GM12878 (cell line): ENCODE data around the gene SHC2. TPM values are rescaled to one million over a fixed set of nuclear protein-coding genes. Genes with fewer than 3 reads are reported as not detected.

Experiments
- ATAC-seq: fragments of 200-7000 bp; cut with Tn5 transposase; 3 replicates; pipeline ENCODE4 v1.9.1; 2020; ENCODE audit warnings: mild to moderate bottlenecking, moderate library complexity
- BruUV-seq: library from RNA; stranded (reverse); fragments of 400-500 nt; replicated peaks from 2 replicates; lab custom pipeline; 2021; lab: Mats Ljungman, UMichigan
- CTCF ChIA-PET: fragments of 300-600 bp; sonication (Branson Sonifier 250); formaldehyde crosslinking; extraction: SDS; loops from one replicate; lab custom pipeline; 2021; ENCODE audit warnings: inconsistent platforms; lab: Yijun Ruan, JAX
- POLR2A ChIA-PET: fragments of 350-600 bp; formaldehyde crosslinking; extraction: SDS; loops from one replicate; lab custom pipeline; 2021; ENCODE audit warnings: inconsistent platforms; lab: Charles Lee
- RAD21 ChIA-PET: fragments of 300-600 bp; sonication (Branson Sonifier 250); formaldehyde crosslinking; loops from one replicate; lab custom pipeline; 2023; ENCODE audit warnings: antibody characterized with exemption; ENCODE audit not compliant: unreplicated experiment; lab: Charles Lee
- SMC1A ChIA-PET: fragments of 300-600 bp; sonication (Branson Sonifier 250); formaldehyde crosslinking; loops from one replicate; lab custom pipeline; 2023; ENCODE audit not compliant: unreplicated experiment, uncharacterized antibody; lab: Charles Lee
- DNase-seq: peaks from one replicate; pipeline ENCODE4 v3.0.0-alpha.2; 2011; ENCODE audit warnings: low read depth, low spot score
- FAIRE-seq: peaks from 3 replicates; lab custom pipeline; 2011; peaks lifted over from hg19 to GRCh38; lab: Jason Lieb, UNC
- H2AFZ ChIP-seq: 2 replicates; pipeline ENCODE4 v1.6.0; 2011; ENCODE audit warnings: low read depth, low read length, control low read depth; ENCODE audit not compliant: control insufficient read depth
- H3K27ac ChIP-seq: 2 replicates; pipeline ENCODE4 v1.5.1; 2011; ENCODE audit warnings: control low read depth; ENCODE audit not compliant: control insufficient read depth, insufficient read depth
- H3K27me3 ChIP-seq, 2 experiments: replicated peaks in 1 of 2; 2 replicates each; pipeline versions ENCODE4 v1.6.0 to v1.6.1; 2011; ENCODE audit warnings: low read length in 1 of 2; ENCODE audit not compliant: control insufficient read depth in 2 of 2, insufficient read depth in 2 of 2
- H3K36me3 ChIP-seq, 2 experiments: 2 replicates each; pipeline ENCODE4 v1.5.1; 2011; ENCODE audit warnings: low read length in 1 of 2; ENCODE audit not compliant: control insufficient read depth in 2 of 2, insufficient read depth in 2 of 2
- H3K4me1 ChIP-seq: 2 replicates; pipeline ENCODE4 v1.6.1; 2011; ENCODE audit warnings: mild to moderate bottlenecking, low read length, moderate library complexity, mixed read lengths; ENCODE audit not compliant: control insufficient read depth, insufficient read depth
- H3K4me2 ChIP-seq: 2 replicates; pipeline ENCODE4 v1.6.0; 2011; ENCODE audit warnings: control low read depth; ENCODE audit not compliant: control insufficient read depth, insufficient read depth
- H3K4me3 ChIP-seq: fragments of 200-600 bp; sonication (generic); 2 replicates; pipeline ENCODE4 v1.5.1; 2016
- H3K79me2 ChIP-seq: 2 replicates; pipeline ENCODE4 v1.6.0; 2011; ENCODE audit warnings: low read length; ENCODE audit not compliant: control insufficient read depth, insufficient read depth
- H3K9ac ChIP-seq: 2 replicates; pipeline ENCODE4 v1.8.0; 2011; ENCODE audit warnings: low read length, control low read depth, mixed read lengths; ENCODE audit not compliant: control insufficient read depth, insufficient read depth
- H3K9me3 ChIP-seq: replicated peaks from 3 replicates; pipeline ENCODE4 v1.5.1; 2011; ENCODE audit warnings: mild to moderate bottlenecking, low read length; ENCODE audit not compliant: control insufficient read depth, insufficient read depth
- H4K20me1 ChIP-seq: 2 replicates; pipeline ENCODE4 v1.6.0; 2011; ENCODE audit not compliant: control insufficient read depth, insufficient read depth
- BCL11A ChIP-seq: IDR thresholded peaks from 2 replicates; pipeline ENCODE4 v1.6.1; 2011; ENCODE audit warnings: low read depth, low read length
- JUNB ChIP-seq: IDR thresholded peaks from 2 replicates; pipeline ENCODE4 v1.6.1; 2016; ENCODE audit warnings: antibody characterized with exemption, mild to moderate bottlenecking
- MXI1 ChIP-seq: fragments of 150-350 bp; IDR thresholded peaks from 2 replicates; pipeline ENCODE4 v1.6.1; 2011; ENCODE audit warnings: low read depth, mild to moderate bottlenecking, inconsistent platforms, low read length, improper control_type of control experiment
- MYB ChIP-seq: fragments of 150-350 bp; IDR thresholded peaks from 2 replicates; pipeline ENCODE4 v1.6.1; 2014; ENCODE audit warnings: mild to moderate bottlenecking, low read depth, low read length, borderline replicate concordance
- MYC ChIP-seq: IDR thresholded peaks from 2 replicates; pipeline ENCODE4 v1.6.1; 2011; ENCODE audit warnings: mild to moderate bottlenecking, low read length, moderate library complexity, inconsistent platforms; ENCODE audit not compliant: insufficient read depth, insufficient replicate concordance, insufficient read length, severe bottlenecking
- POLR2AphosphoS2 ChIP-seq: IDR thresholded peaks from 2 replicates; pipeline ENCODE4 v1.6.1; 2011; ENCODE audit warnings: low read depth, mild to moderate bottlenecking, low read length, improper control_type of control experiment, moderate library complexity
- RB1 ChIP-seq: fragments of 450-650 bp; formaldehyde crosslinking; IDR thresholded peaks from 2 replicates; pipeline ENCODE4 v1.6.1; 2017; ENCODE audit warnings: mild to moderate bottlenecking, borderline replicate concordance
- SMC3 ChIP-seq: IDR thresholded peaks from 2 replicates; pipeline ENCODE4 v1.6.1; 2011; ENCODE audit warnings: low read length, improper control_type of control experiment, borderline replicate concordance
- SREBF1 ChIP-seq: IDR thresholded peaks from 2 replicates; pipeline ENCODE4 v1.6.1; 2012; ENCODE audit warnings: mild to moderate bottlenecking, low read length
- STAT1 ChIP-seq: fragments of 450-650 bp; conservative IDR thresholded peaks from 2 replicates; pipeline ENCODE4 v1.6.1; 2014; ENCODE audit warnings: antibody characterized with exemption, mild to moderate bottlenecking
- STAT3 ChIP-seq: IDR thresholded peaks from 2 replicates; pipeline ENCODE4 v1.6.1; 2011; ENCODE audit warnings: low read depth, low read length, improper control_type of control experiment
- TCF12 ChIP-seq: IDR thresholded peaks from 2 replicates; pipeline ENCODE4 v1.6.1; 2011; ENCODE audit warnings: low read depth, mild to moderate bottlenecking, low read length
- WGBS: methylation state at CpG from one replicate; pipeline ENCODE4 v1.1.6; 2016; ENCODE audit warnings: low lambda C conversion rate; ENCODE audit not compliant: insufficient replicate concordance, insufficient coverage; ENCODE audit errors: missing lambda C conversion rate; 5-methylcytosine and 5-hydroxymethylcytosine counted together
- in situ Hi-C: fragments of 300-500 bp; cut with MboI; formaldehyde crosslinking; loops from 9 replicates; pipeline ENCODE4 v1.14.3; 2018; ENCODE audit warnings: mixed read lengths
- intact Hi-C: fragments of 100-400 bp; cut with micrococcal nuclease; formaldehyde crosslinking; loops from one replicate; pipeline ENCODE4 v1.14.2; 2022; ENCODE audit not compliant: unreplicated experiment
- polyA plus RNA-seq, 11 experiments: library from polyadenylated mRNA; depleted of rRNA in 4 of 11; unstranded in 6 of 11; stranded (reverse) in 5 of 11; fragments of >200 nt; fragmentation: Nextera tagmentation in 4 of 11; fragmentation: Illumina TruSeq in 1 of 11; extraction: Ambion mirVana in 4 of 11; extraction: Trizol in 1 of 11; gene quantifications; 1 replicate in 1 of 11; 2 replicates in 10 of 11; pipeline versions ENCODE4 v1.2.1 to v1.2.3, GENCODE V29; 2011 to 2016; ENCODE audit warnings: inconsistent platforms in 2 of 11, missing spikeins in 2 of 11, low read depth in 1 of 11
- total RNA-seq, 4 experiments: library from RNA; depleted of rRNA in 3 of 4; stranded (reverse); fragments of >200 nt in 3 of 4; fragmentation: Illumina TruSeq in 1 of 4; extraction: Trizol in 1 of 4; gene quantifications; 2 replicates each; pipeline versions ENCODE4 v1.2.1 to v1.2.3, GENCODE V29; 2013 to 2021
- TF ChIP-seq, protein P1 (sequence below): IDR thresholded peaks from 2 replicates; pipeline ENCODE4 v1.6.1; 2012; ENCODE audit warnings: low read depth, low read length, improper control_type of control experiment

The SHC2 gene
- total and polyA plus RNA-seq, 10 of the 15 experiments (the other 5 are each of a cell fraction or from before 2014, with no cell fraction given) = 0.08 TPM; not detected in 9

DNA sequence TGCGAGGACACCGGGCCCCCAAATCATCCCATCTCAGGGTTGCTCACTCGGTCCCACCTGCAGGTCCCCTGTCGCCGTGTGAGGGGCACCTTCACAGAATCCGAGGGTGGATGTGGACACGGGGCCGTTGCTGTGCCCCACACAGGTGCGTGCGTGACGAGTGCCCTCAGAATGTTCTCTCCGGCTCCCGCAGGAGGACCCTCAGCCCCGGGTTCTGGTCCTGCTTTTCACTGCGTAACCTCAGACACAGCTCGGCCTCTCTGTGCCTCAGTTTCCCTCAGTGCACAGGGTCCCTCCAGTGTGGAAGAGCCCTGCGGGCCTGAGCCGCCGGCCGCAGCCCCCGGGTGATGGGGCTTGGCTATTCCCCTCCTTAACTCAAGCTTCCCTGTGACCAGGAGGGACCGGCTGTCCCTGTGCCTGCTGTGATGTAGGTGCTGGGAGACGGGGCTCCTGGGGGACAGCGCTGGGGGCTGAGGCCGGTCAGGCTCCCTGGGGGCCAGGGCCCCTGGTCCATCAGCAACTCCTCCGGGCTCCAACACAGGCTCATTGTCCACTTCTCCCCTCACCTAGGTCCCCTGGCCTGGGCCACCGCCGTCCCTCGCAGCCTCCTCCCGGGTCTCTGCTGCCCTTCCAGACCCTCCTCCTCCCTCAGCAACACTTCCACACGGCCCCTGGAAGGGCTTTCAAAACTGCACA lies 4.8 kb downstream of the SHC2 start:
- Histone ChIP-seq H3K9ac (no peak overlapping the region), H3K4me3 (no peak overlapping the region), H3K4me1 (no peaks in the 10 kb centered on the region), H2AFZ (no peak overlapping the region), H3K4me2 (no peak overlapping the region), H3K9me3 (no peaks in the 10 kb centered on the region; the same call in 2 of the 3 replicates), H4K20me1 (no peaks in the 10 kb centered on the region), H3K79me2 (no peaks in the 10 kb centered on the region), H3K36me3 (no peaks in the 10 kb centered on the region), H3K27ac (no peak overlapping the region), H3K27me3 (no peaks in the 10 kb centered on the region)
- SMC1A ChIA-PET = no interaction called here
- 82% methylated on average over 31 of the region's 31 CpGs for WGBS
- POLR2A ChIA-PET = no interaction called here
- intact Hi-C loops (no loop called here), in situ Hi-C loops (no loop called here)
- DNase-seq (no peak), FAIRE-seq (no peak), ATAC-seq (no peak)
- CTCF ChIA-PET = no interaction called here
- RAD21 ChIA-PET = no interaction called here
- no TSS peak for BruUV-seq
- TF ChIP-seq POLR2AphosphoS2 (no peak), BCL11A (no peak), STAT1 (no peak), MYB (no peak), JUNB (no peak), SMC3 (no peak)

GRCh38 chr19:455031-455705 lies 5.7 kb downstream of the SHC2 start:
- Histone ChIP-seq H2AFZ (no peak overlapping the region), H3K4me2 (no peak overlapping the region), H3K9ac (no peak overlapping the region), H3K36me3 (no peaks in the 10 kb centered on the region), H3K27ac (no peak overlapping the region), H3K4me1 (no peaks in the 10 kb centered on the region), H3K4me3 (no peak overlapping the region), H4K20me1 (no peaks in the 10 kb centered on the region), H3K27me3 (no peaks in the 10 kb centered on the region), H3K79me2 (no peaks in the 10 kb centered on the region), H3K9me3 (no peaks in the 10 kb centered on the region; the same call in 2 of the 3 replicates)
- POLR2A ChIA-PET = no interaction called here
- in situ Hi-C loops (no loop called here), intact Hi-C loops (no loop called here)
- SMC1A ChIA-PET = no interaction called here
- ATAC-seq (no peak), FAIRE-seq (no peak), DNase-seq (no peak)
- WGBS = 87% methylated on average over 29 of the region's 39 CpGs
- TF ChIP-seq RB1 (no peak), SREBF1 (no peak), STAT3 (no peak), MXI1 (no peak), TCF12 (no peak), MYC (no peak)
- TF ChIP-seq, protein P1, sequence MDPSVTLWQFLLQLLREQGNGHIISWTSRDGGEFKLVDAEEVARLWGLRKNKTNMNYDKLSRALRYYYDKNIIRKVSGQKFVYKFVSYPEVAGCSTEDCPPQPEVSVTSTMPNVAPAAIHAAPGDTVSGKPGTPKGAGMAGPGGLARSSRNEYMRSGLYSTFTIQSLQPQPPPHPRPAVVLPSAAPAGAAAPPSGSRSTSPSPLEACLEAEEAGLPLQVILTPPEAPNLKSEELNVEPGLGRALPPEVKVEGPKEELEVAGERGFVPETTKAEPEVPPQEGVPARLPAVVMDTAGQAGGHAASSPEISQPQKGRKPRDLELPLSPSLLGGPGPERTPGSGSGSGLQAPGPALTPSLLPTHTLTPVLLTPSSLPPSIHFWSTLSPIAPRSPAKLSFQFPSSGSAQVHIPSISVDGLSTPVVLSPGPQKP = no peak
- CTCF ChIA-PET = no interaction called here
- RAD21 ChIA-PET = no interaction called here
- no TSS peak for BruUV-seq
